NCI-H146 (cell line): ENCODE data around the gene NGF.
"Not testable (repeated sequence)": the region's sequence is repeated elsewhere in the genome, so short reads cannot be mapped to it uniquely, and the experiment has no call there.

Experiments used
- DNase-seq: peaks from one replicate; lab custom pipeline; 2025; lab: John Stamatoyannopoulos, UW

The NGF gene

DNA sequence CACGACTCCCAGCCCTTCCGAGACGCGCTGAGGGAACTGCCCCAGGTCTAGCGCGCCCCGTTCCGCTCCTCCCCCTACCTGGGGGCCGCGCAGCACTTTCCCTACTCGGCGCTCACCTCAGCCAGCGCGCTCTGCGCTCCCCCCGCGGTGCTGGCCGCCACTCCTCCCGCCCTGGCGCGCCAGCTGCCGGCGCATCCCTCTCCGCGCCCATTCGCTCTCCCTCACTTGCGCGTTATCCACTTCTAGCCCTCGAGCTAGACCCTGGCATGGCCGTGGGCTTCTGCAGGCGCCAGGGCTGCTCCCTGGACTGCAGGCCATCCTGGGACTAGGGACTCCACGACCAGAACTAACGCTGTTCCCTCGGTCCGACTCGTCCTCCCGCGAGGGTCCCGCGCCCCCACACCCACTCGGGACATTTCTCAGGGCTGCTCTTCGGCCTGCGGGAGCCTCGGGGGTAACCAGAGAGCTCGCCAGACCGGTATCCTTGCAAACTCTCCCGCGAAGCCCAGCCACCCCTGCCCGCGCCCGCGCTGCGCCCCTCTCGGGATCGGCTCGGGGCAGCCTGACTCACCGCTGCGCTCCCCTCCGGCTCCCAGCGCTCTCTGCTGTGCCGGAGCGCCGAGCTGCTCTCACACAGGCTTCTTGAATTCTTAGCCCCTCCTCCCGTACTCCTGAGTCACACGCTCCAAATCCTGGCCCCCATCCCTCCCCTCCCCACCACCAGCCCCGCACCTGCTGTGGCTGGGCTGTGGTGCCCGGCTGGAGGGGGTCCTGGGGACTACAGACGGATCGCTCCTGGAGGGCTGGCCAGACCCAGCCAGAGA, at the start of gene NGF:
Gene NGF, minus strand, starts transcription at position 617 of the 824 bp plus-strand sequence. CDS start 51,454 bp downstream, outside the sequence.
- DNase-seq, result peak; percentile 70

DNA sequence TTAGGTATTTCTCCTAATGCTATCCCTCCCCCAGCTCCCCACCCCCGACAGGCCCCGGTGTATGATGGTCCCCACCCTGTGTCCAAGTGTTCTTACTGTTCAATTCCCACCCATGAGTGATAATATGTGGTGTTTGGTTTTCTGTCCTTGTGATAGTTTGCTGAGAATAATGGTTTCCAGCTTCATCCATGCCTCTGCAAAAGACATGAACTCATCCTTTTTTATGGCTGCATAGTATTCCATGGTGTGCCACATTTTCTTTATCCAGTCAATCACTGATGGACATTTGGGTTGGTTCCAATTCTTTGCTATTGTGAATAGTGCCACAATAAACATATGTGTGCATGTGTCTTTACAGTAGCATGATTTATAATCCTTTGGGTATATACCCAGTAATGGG, 45.4 kb upstream of the NGF start:
- not testable (repeated sequence) for DNase-seq

DNA sequence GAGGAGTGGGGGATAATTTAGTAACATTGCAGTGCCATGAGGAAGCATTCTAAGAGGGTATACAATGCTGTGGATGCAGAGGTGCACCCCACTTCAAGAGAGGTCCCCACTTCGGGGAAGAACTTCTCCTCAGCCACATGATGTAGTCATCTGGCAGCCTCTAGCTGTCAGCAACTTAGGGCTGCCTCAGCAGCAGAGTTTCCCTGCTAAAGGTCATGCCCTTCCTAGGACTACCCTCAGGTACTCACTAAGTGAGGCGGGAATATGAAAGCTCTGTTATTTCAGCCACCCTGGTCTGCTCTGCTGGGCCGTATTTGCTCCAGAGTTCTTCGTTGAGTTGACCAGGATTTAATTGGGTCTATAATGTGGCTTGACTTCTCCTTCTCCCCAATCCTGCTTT, 41.9 kb upstream of the NGF start:
- no peak for DNase-seq

GRCh38 chr1:115377411-115377810, 39.4 kb upstream of the NGF start:
- DNase-seq, result no peak

- DNase-seq, result no peak
Observed at GRCh38 chr1:115374598-115374997, 36.5 kb upstream of the NGF start.

DNA sequence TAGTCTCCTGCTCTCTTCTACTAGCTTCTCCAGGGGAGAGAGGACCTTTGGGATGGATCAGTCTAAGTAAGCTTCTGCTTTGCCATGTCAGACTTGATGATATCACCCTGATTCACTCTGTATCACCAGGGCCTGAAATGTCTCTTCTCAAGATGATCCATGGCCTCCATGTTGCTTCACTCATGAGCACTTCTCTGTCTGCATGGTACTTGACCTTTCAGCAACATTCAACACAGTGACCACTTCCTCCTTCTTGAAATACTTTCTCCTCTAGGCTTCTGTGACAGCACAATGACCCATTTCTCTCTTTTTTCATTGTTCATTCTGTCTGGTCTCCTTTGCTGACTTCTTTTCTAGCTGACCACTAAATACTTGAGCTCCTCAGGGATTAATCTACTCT, 35.3 kb upstream of the NGF start:
- DNase-seq, result no peak

- DNase-seq, result no peak
Observed at GRCh38 chr1:115365738-115366137, 27.7 kb upstream of the NGF start.

GRCh38 chr1:115364780-115365155, 26.7 kb upstream of the NGF start:
- no peak for DNase-seq

DNA sequence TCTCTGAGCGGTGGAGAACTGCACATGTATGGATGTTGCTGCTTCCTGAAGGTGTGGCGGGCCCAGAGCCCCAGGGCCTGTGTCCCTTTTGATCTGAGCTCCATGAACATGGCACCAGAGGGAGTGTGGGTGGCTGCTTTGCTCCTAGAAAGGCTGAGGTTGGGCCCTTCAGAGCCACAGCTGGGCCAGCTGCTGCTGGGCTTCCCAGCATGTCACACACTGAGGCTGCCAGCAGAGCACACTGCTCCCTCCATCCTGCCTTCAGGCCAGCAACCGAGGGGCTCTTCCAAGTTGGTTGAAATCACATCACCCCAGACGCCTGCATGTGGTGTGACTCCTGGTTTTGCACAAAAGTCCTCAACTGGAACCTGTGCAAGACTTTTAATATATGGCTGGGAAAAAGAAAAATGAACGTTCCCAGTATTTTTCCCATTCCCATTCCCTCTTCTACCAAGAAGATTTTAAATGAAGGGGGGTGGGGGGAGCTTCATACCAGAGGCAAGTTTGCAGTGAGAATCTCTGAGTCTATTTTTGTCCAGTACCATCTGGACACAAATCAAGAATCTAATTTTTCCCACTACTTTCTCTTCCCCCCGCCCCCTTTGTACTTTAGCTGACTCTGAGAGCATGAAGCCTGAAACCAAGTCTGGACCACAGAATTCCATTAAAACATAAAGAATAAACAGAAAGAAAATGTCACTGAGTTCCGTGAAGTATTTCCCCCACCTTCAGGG, 26.2 kb upstream of the NGF start:
- DNase-seq, result no peak

- DNase-seq, result no peak
Observed at GRCh38 chr1:115363171-115363570, 25.1 kb upstream of the NGF start.

GRCh38 chr1:115360505-115361129, 22.6 kb upstream of the NGF start:
- not testable (repeated sequence) for DNase-seq

DNA sequence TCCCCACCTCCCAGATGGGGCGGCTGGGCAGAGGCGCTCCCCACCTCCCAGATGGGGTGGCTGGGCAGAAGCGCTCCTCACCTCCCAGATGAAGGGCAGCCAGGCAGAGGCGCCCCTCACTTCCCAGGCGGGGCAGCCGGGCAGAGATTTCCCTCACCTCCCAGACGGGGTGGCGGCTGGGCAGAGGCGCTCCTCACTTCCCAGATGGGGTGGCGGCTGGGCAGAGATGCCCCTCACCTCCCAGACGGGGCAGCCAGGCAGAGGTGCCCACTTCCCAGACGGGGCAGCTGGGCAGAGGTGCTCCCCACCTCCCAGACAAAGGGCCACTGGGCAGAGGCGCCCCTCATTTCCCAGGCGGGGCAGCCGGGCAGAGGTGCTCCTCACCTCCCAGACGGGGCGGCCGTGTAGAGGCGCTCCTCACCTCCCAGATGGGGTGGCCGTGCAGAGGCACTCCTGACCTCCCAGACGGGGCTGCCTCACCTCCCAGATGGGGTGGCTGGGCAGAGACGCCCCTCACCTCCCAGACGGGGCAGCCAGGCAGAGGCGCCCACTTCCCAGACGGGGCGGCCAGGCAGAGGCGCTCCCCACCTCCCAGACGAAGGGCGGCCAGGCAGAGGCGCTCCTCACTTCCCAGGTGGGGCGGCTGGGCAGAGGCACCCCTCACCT, 21.9 kb upstream of the NGF start:
- not testable (repeated sequence) for DNase-seq

GRCh38 chr1:115356356-115356755, 18.3 kb upstream of the NGF start:
- no peak for DNase-seq

GRCh38 chr1:115355069-115355468, 17.0 kb upstream of the NGF start:
- no peak for DNase-seq

DNA sequence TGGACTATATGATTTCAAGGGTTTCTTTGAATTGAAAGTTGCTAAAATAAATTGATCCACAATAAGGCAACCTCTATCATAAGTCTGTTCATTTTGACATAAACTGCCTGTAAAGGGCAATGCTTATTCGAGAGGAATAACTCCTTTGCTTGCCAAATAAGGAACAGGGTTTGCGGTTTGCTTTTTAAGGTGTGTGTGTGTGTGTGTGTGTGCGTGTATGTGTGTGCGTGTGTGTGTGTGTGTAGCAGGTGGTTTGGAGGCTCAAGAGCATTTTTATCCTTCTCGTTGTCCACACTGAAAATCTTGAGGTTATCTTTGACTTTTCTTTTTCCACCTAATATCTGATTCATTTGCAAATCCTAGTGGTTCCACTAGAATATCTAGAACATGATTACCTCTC, 13.1 kb upstream of the NGF start:
- no peak for DNase-seq

DNA sequence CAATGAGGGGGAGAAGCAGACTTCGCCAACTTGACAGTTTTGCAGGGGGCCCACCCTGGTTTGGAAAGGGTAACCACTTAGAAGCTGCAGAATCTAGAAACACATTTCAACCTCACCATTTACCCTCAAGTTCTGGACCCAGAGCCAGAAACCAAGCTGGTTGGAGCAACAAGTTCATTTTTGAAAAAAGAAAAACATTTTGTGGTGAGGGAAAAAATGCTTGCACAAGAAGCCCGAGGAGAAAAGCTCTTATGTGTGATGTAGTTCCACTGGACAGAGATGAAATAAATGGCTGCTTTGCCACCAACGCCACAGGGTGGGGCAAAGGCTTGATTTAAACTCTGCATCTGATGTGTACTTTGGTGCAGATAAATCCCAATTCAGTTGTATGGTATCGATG, 10.6 kb upstream of the NGF start:
- DNase-seq, result no peak

GRCh38 chr1:115347282-115347681, 9.2 kb upstream of the NGF start:
- no peak for DNase-seq

GRCh38 chr1:115343200-115343737, 5.2 kb upstream of the NGF start:
- no peak for DNase-seq

- DNase-seq, result no peak
Observed at GRCh38 chr1:115341948-115342347, 3.9 kb upstream of the NGF start.

DNA sequence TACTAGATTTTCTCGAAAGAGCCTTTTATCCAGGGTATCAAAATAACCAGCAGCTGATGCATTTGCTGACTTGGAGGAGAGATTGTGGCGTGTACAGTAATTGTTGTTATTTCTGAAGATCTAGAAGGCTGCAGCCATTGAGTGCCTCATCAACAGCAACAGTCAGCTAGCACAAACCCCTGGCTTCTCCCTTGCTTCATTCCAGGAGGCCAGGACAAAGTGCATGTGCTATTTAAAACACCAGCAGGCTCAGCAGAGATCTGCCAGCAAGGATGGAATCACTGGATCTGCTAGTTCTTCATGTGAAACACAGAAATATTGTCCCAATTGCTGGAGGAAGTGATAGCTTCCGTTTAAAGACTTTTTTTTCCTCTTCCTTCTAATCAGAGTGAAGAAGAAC, 2.8 kb upstream of the NGF start:
- DNase-seq, result no peak

GRCh38 chr1:115338457-115338820, 390 bp upstream of the NGF start:
- DNase-seq, result peak; percentile 42

GRCh38 chr1:115337276-115337632, 795 bp downstream of the NGF start:
- no peak for DNase-seq
